ENCODE data around the gene WNT10A.

- TF ChIP-seq KDM5A (IDR thresholded peaks at IDR 0.05; ENCODE audit: low read length) (no peak), CTCF (IDR thresholded peaks at IDR 0.05; ENCODE audit: control extremely low read depth in 1 of 3, insufficient read depth in 1 of 3, low read depth in 1 of 3, low read length in 3 of 3) (no peak), TAF1 (IDR thresholded peaks at IDR 0.05; ENCODE audit: low read depth, low read length) (no peak), CREB1 (IDR thresholded peaks at IDR 0.05) (no peak), SRF (IDR thresholded peaks at IDR 0.05; ENCODE audit: low read depth, low read length) (no peak), POLR2A (IDR thresholded peaks at IDR 0.05; ENCODE audit: control extremely low read depth in 1 of 2, low read depth in 2 of 2, low read length in 2 of 2) (no peak), EZH2 (IDR thresholded peaks at IDR 0.05; ENCODE audit: low read depth, low read length, severe bottlenecking) (peak; percentile 46), USF2 (IDR thresholded peaks at IDR 0.05; ENCODE audit: low read length) (no peak), CHD2 (IDR thresholded peaks at IDR 0.05; ENCODE audit: low read length) (no peak), EP300 (IDR thresholded peaks at IDR 0.05; ENCODE audit: borderline replicate concordance in 1 of 2, low read depth in 2 of 2, low read length in 2 of 2) (no peak)
- TF ChIP-seq, protein P1, sequence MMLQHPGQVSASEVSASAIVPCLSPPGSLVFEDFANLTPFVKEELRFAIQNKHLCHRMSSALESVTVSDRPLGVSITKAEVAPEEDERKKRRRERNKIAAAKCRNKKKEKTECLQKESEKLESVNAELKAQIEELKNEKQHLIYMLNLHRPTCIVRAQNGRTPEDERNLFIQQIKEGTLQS (IDR thresholded peaks at IDR 0.05; ENCODE audit: insufficient read depth, low read depth, low read length) = no peak
Observed at GRCh38 chr2:218853766-218854165, 26.9 kb upstream of the WNT10A start.

All from H1 (cell line).